ENCODE data around the gene PREX1.

Gene PREX1

DNA sequence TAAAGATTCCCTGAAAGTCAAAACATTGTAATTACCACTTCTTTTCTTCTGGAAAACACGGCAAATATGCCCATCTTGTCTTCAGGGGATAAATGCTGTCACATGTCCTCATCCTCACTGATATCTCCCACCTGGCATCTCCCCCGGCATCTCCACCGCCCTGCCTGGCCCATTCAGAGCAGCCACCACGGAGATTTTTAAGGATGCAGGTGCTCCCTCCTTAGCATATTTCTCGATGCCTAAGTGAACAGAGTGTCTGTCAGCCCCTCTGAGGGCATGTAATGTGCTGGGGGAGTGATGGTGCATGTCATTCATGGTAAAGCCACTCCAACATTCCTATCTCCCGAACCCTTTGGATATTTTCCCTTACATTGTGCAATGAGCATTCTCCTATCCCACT, 215.5 kb downstream of the PREX1 start:
- Histone ChIP-seq H4K20me1 (ENCODE audit: insufficient read depth) (no peaks in the 10 kb centered on the region), H3K27me3 (ENCODE audit: insufficient read depth, low read depth) (peaks cover 29% of the 10 kb centered on the region; the same call in 1 of the 2 replicates), H3K9ac (no peak overlapping the region), H3K4me1 (ENCODE audit: low read depth, poor library complexity, severe bottlenecking) (no peaks in the 10 kb centered on the region), H3K27ac (no peak overlapping the region), H2AFZ (ENCODE audit: low read depth) (no peak overlapping the region), H3K36me3 (ENCODE audit: insufficient read depth) (no peaks in the 10 kb centered on the region), H3K4me2 (no peak overlapping the region), H3K4me3 (IDR thresholded peaks at IDR 0.05; ENCODE audit: insufficient read depth, low read depth, low read length) (no peak overlapping the region), H3K79me2 (ENCODE audit: insufficient read depth, low read depth) (no peaks in the 10 kb centered on the region)
- TF ChIP-seq, protein P1, sequence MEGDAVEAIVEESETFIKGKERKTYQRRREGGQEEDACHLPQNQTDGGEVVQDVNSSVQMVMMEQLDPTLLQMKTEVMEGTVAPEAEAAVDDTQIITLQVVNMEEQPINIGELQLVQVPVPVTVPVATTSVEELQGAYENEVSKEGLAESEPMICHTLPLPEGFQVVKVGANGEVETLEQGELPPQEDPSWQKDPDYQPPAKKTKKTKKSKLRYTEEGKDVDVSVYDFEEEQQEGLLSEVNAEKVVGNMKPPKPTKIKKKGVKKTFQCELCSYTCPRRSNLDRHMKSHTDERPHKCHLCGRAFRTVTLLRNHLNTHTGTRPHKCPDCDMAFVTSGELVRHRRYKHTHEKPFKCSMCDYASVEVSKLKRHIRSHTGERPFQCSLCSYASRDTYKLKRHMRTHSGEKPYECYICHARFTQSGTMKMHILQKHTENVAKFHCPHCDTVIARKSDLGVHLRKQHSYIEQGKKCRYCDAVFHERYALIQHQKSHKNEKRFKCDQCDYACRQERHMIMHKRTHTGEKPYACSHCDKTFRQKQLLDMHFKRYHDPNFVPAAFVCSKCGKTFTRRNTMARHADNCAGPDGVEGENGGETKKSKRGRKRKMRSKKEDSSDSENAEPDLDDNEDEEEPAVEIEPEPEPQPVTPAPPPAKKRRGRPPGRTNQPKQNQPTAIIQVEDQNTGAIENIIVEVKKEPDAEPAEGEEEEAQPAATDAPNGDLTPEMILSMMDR (conservative IDR thresholded peaks at IDR 0.05; ENCODE audit: low read depth, low read length) = no peak

DNA sequence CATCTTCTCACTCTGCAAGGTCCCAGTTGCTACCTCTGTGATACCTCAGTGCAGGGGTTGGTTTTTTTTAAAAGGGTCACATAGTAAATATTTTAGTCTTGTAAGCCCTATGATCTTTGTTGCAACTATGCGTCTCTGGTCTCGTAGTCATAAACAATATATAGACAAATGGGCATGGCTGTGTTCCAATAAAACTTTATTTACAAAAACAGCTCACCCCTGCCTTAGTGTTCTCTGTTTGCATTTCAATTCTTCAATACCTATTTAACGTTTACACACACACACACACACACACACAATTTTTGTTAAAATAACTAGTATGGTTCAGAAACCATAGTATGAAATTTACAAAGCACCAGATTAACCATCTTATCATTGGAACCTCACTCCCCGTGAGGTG, 216.8 kb downstream of the PREX1 start:
- TF ChIP-seq, protein P1 (conservative IDR thresholded peaks at IDR 0.05; ENCODE audit: low read depth, low read length) = no peak
- H3K27me3 ChIP-seq (ENCODE audit: insufficient read depth, low read depth) = peaks cover 30% of the 10 kb centered on the region; the same call in 1 of the 2 replicates
- H3K79me2 ChIP-seq (ENCODE audit: insufficient read depth, low read depth) = no peaks in the 10 kb centered on the region
- H3K4me2 ChIP-seq = no peak overlapping the region
- H3K36me3 ChIP-seq (ENCODE audit: insufficient read depth) = no peaks in the 10 kb centered on the region
- H3K4me1 ChIP-seq (ENCODE audit: low read depth, poor library complexity, severe bottlenecking) = no peaks in the 10 kb centered on the region
- H3K4me3 ChIP-seq (IDR thresholded peaks at IDR 0.05; ENCODE audit: insufficient read depth, low read depth, low read length) = no peak overlapping the region
- H3K9ac ChIP-seq = no peak overlapping the region
- no peaks in the 10 kb centered on the region for H4K20me1 ChIP-seq (ENCODE audit: insufficient read depth)
- no peak overlapping the region for H2AFZ ChIP-seq (ENCODE audit: low read depth)
- no peak overlapping the region for H3K27ac ChIP-seq

DNA sequence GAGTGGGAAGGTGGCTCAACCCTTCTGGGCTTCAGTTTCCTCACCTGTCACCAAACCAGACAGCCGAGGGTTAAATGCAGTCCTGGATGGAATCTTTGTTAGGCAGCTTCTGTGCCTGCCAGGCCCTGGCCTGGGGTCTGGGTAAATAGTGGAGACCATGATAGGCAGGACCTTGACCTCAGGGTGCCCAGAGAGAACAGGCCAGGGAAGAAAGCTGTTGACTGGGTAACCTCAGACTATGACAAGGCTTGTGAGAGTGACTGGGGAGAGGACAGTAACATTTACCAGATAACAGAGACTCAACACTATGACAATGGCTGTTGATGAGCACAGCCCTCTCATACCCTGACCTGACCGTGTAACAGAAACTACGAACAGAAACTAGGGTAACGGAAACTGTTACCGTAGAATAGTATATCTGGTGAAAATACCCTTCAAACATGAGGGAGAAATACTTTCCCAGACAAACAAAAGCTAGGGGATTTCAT, 218.3 kb downstream of the PREX1 start:
- TF ChIP-seq, protein P1 (conservative IDR thresholded peaks at IDR 0.05; ENCODE audit: low read depth, low read length) = no peak
- Histone ChIP-seq H3K79me2 (ENCODE audit: insufficient read depth, low read depth) (no peaks in the 10 kb centered on the region), H3K27me3 (ENCODE audit: insufficient read depth, low read depth) (peaks cover 21% of the 10 kb centered on the region), H4K20me1 (ENCODE audit: insufficient read depth) (no peaks in the 10 kb centered on the region), H2AFZ (ENCODE audit: low read depth) (no peak overlapping the region), H3K4me1 (ENCODE audit: low read depth, poor library complexity, severe bottlenecking) (no peaks in the 10 kb centered on the region), H3K27ac (no peak overlapping the region), H3K4me2 (no peak overlapping the region), H3K4me3 (IDR thresholded peaks at IDR 0.05; ENCODE audit: insufficient read depth, low read depth, low read length) (no peak overlapping the region), H3K36me3 (ENCODE audit: insufficient read depth) (no peaks in the 10 kb centered on the region), H3K9ac (no peak overlapping the region)

DNA sequence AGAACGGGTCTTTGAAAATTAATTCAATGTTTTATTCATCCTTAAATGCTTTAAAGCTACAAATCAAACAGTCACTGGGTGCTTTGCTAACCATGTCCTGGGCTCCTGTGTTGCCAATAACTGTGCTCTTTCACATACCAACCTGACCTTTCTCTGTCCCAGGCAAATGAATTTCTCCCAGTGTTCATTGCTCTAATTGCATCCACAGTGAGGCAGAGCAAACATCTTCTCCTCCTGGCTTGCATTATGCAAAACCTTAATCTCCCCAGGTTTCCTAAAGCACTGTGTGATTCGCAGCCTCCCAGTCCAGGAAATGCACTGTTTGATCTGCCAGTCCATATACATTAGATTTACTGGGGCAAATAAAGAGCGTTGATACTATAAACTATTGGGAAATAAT, 219.0 kb downstream of the PREX1 start:
- Histone ChIP-seq H3K4me3 (IDR thresholded peaks at IDR 0.05; ENCODE audit: insufficient read depth, low read depth, low read length) (no peak overlapping the region), H3K4me2 (no peak overlapping the region), H2AFZ (ENCODE audit: low read depth) (no peak overlapping the region), H3K4me1 (ENCODE audit: low read depth, poor library complexity, severe bottlenecking) (no peaks in the 10 kb centered on the region), H3K27ac (no peak overlapping the region), H4K20me1 (ENCODE audit: insufficient read depth) (no peaks in the 10 kb centered on the region), H3K79me2 (ENCODE audit: insufficient read depth, low read depth) (no peaks in the 10 kb centered on the region), H3K9ac (no peak overlapping the region), H3K27me3 (ENCODE audit: insufficient read depth, low read depth) (peaks cover 23% of the 10 kb centered on the region), H3K36me3 (ENCODE audit: insufficient read depth) (no peaks in the 10 kb centered on the region)
- TF ChIP-seq, protein P1 (conservative IDR thresholded peaks at IDR 0.05; ENCODE audit: low read depth, low read length) = no peak
